ENCODE data around the gene DAAM2.

DNA sequence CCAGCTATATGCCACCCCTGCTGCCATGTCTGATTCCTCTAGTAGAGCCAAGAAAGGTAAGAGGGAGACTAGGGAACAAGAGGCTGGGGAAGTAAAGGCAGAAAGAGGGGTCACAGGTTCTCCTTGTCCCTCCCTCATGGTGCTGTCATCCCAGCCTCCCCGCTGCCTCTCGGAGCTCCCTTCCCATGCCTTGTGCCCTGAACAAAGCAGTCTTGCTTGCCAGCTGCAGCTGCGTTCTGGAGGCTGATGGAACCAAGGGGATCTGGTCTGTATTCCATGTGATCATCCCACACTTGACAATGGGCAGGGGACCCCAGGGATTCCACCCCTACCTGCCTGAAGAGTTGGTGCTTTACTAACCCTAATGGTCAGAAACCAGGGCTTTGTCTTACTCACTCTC is 61.4 kb downstream of the DAAM2 start:
- TF ChIP-seq, protein P1, sequence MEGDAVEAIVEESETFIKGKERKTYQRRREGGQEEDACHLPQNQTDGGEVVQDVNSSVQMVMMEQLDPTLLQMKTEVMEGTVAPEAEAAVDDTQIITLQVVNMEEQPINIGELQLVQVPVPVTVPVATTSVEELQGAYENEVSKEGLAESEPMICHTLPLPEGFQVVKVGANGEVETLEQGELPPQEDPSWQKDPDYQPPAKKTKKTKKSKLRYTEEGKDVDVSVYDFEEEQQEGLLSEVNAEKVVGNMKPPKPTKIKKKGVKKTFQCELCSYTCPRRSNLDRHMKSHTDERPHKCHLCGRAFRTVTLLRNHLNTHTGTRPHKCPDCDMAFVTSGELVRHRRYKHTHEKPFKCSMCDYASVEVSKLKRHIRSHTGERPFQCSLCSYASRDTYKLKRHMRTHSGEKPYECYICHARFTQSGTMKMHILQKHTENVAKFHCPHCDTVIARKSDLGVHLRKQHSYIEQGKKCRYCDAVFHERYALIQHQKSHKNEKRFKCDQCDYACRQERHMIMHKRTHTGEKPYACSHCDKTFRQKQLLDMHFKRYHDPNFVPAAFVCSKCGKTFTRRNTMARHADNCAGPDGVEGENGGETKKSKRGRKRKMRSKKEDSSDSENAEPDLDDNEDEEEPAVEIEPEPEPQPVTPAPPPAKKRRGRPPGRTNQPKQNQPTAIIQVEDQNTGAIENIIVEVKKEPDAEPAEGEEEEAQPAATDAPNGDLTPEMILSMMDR (IDR thresholded peaks at IDR 0.05; ENCODE audit: extremely low read depth in 1 of 2, insufficient read depth in 1 of 2, low read depth in 1 of 2, low read length in 2 of 2), result no peak
- TF ChIP-seq, protein P2, sequence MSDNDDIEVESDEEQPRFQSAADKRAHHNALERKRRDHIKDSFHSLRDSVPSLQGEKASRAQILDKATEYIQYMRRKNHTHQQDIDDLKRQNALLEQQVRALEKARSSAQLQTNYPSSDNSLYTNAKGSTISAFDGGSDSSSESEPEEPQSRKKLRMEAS (IDR thresholded peaks at IDR 0.05; ENCODE audit: insufficient read depth, insufficient read length), result no peak
- TF ChIP-seq JUN (IDR thresholded peaks at IDR 0.05; ENCODE audit: borderline replicate concordance, insufficient read depth, insufficient read length, low read depth), result no peak
